HepG2 (cell line): ENCODE measurements around the gene NOCT. TPM values are rescaled to one million over a fixed set of nuclear protein-coding genes. Genes with fewer than 3 reads are reported as not detected.

ENCODE experiments used
- MIXL1 ChIP-seq: IDR thresholded peaks from 2 replicates; pipeline ENCODE4 v1.6.1; 2016
- MXD4 ChIP-seq: IDR thresholded peaks from 2 replicates; pipeline ENCODE4 v1.6.1; 2016; ENCODE audit warnings: mild to moderate bottlenecking, missing biosample characterization, missing genetic modification reagents
- PAXIP1 ChIP-seq: sonication (generic); formaldehyde crosslinking; conservative IDR thresholded peaks from 2 replicates; pipeline ENCODE4 v1.4.0; 2020; ENCODE audit warnings: mild to moderate bottlenecking, missing genetic modification reagents, moderate library complexity
- PBX3 ChIP-seq: sonication (generic); formaldehyde crosslinking; IDR thresholded peaks from 2 replicates; pipeline ENCODE4 v1.8.1; 2023; ENCODE audit warnings: missing genetic modification reagents, inconsistent platforms, borderline replicate concordance
- ZHX2 ChIP-seq, 2 experiments: sonication (generic) in 1 of 2; formaldehyde crosslinking in 1 of 2; IDR thresholded peaks; 2 replicates each; pipeline versions ENCODE4 v1.6.1 to v1.9.0; 2014 to 2022; ENCODE audit warnings: antibody characterized with exemption in 1 of 2, borderline replicate concordance in 1 of 2, inconsistent platforms in 1 of 2, low read depth in 1 of 2, missing genetic modification reagents in 1 of 2
- polyA plus RNA-seq, 8 experiments: library from polyadenylated mRNA; depleted of rRNA in 3 of 8; stranded (reverse) in 7 of 8; unstranded in 1 of 8; fragments of >200 nt; fragmentation: Illumina TruSeq in 4 of 8; extraction: Trizol in 4 of 8; gene quantifications; 2 replicates each; pipeline versions ENCODE4 v1.2.1 to v1.2.3, GENCODE V29; 2011 to 2016; ENCODE audit warnings: low read depth in 4 of 8, missing spikeins in 1 of 8, mixed read lengths in 1 of 8; ENCODE audit not compliant: insufficient read depth in 1 of 8
- total RNA-seq, 5 experiments: library from RNA; depleted of rRNA; stranded (reverse); fragments of >200 nt; fragmentation: Illumina TruSeq; extraction: Trizol; gene quantifications; 2 replicates each; pipeline ENCODE4 v1.2.3, GENCODE V29; 2016; ENCODE audit warnings: low read depth in 1 of 5

The NOCT gene
- total and polyA plus RNA-seq, 2 of the 13 experiments (the other 11 are each of a cell fraction or from before 2014, with no cell fraction given) = 3.6 to 13.1 TPM

GRCh38 chr4:138981930-138982390 lies 33.6 kb upstream of the NOCT start (continued):
- TF ChIP-seq ZHX2 (IDR thresholded peaks at IDR 0.05; ENCODE audit: low read depth) (no peak), ZHX2 (CRISPR knock-in tag; IDR thresholded peaks at IDR 0.05; ENCODE audit: borderline replicate concordance) (no peak), PBX3 (CRISPR knock-in tag) (no peak), PAXIP1 (CRISPR knock-in tag) (0 out of 2 replicates have a peak, but pooled peaks have one; percentile 16), MXD4 (CRISPR knock-in tag) (no peak), MIXL1 (CRISPR knock-in tag) (0 out of 2 replicates have a peak, but pooled peaks have one; percentile 63)
